Measurements from ENCODE around the gene DGKI. TPM values are rescaled to one million over a fixed set of nuclear protein-coding genes. Genes with fewer than 3 reads are reported as not detected.

DGKI gene
- total and polyA plus RNA-seq, 9 of the 15 experiments (the other 6 are each of a cell fraction or from before 2014, with no cell fraction given) = 0.11 to 0.54 (median 0.15) TPM; not detected in 5

DNA sequence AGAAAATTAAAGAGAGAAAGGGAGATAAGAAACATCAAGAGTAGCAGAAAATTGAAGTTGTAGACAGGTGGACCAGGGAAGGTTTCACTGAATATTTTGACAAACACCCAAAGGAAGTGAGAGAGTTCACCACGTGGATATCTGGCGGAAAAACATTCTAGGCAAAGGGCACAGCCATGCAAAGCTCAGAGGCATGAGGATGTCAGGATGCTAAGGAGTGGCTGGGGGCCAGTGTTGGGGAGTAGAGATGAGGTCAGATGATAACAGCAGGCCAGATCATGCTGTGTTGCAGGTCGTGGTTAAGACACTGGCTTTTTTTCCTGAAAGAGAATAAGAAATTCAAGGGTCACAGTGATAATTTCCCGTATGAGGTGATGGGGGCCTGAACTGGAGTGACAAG, 181.9 kb downstream of the DGKI start:
- in situ Hi-C loops (cut with MboI) = no loop called here
- TF ChIP-seq BCOR (IDR thresholded peaks at IDR 0.05) = no peak
- TF ChIP-seq ATF4 (CRISPR knock-in tag; IDR thresholded peaks at IDR 0.05) = no peak
- Histone ChIP-seq H3K9me1 (ENCODE audit: control insufficient read depth, insufficient read depth, low read length) (no peaks in the 10 kb centered on the region), H3K4me1 (replicated peaks in 1 of 2; ENCODE audit: control insufficient read depth in 2 of 2, insufficient read depth in 2 of 2, low read length in 2 of 2) (no peaks in the 10 kb centered on the region), H3K4me2 (ENCODE audit: insufficient read depth, low read length) (no peak overlapping the region), H2AFZ (ENCODE audit: low read depth, low read length) (no peak overlapping the region), H4K20me1 (replicated peaks; ENCODE audit: control insufficient read depth, insufficient read depth, low read length) (no peaks in the 10 kb centered on the region), H3K27me3 (ENCODE audit: control insufficient read depth in 2 of 2, insufficient read depth in 2 of 2, low read length in 2 of 2) (peaks cover 28 to 37% of the 10 kb centered on the region in 2 experiments; a peak in 4 of 5 replicates), H3K27ac (ENCODE audit: extremely low read depth, low read depth, low read length) (no peak overlapping the region), H3K36me3 (ENCODE audit: control insufficient read depth, insufficient read depth, low read length) (no peaks in the 10 kb centered on the region), H3K9ac (ENCODE audit: insufficient read depth in 1 of 2, low read depth in 2 of 2, low read length in 2 of 2) (no peak overlapping the region), H3K9me3 (replicated peaks; ENCODE audit: control insufficient read depth, insufficient read depth, low read depth, low read length) (no peaks in the 10 kb centered on the region), H3K4me3 (no peak overlapping the region), H3K79me2 (ENCODE audit: control insufficient read depth, insufficient read depth, low read length) (no peaks in the 10 kb centered on the region)
- CTCF ChIA-PET (ENCODE audit: low intra/inter-chr PET ratio) = no interaction called here
- no TSS peak for BruUV-seq (replicated peaks)
- FAIRE-seq (no peak), DNase-seq (ENCODE audit: extremely low read depth in 1 of 4, low spot score in 3 of 4) (peak in 1 of 4 experiments; percentile 7), ATAC-seq (peak; percentile 61)
- POLR2A ChIA-PET = no interaction called here
- intact Hi-C loops (cut with micrococcal nuclease) = no loop called here
- WGBS (ENCODE audit: insufficient coverage, low coverage, missing lambda C conversion rate) = 3% methylated on average over 4 of the region's 4 CpGs

- Histone ChIP-seq H3K79me2 (ENCODE audit: control insufficient read depth, insufficient read depth, low read length) (no peaks in the 10 kb centered on the region), H3K9ac (ENCODE audit: insufficient read depth in 1 of 2, low read depth in 2 of 2, low read length in 2 of 2) (no peak overlapping the region), H3K4me3 (no peak overlapping the region), H3K4me2 (ENCODE audit: insufficient read depth, low read length) (no peak overlapping the region), H3K36me3 (ENCODE audit: control insufficient read depth, insufficient read depth, low read length) (no peaks in the 10 kb centered on the region), H3K27ac (ENCODE audit: extremely low read depth, low read depth, low read length) (no peak overlapping the region), H3K9me1 (ENCODE audit: control insufficient read depth, insufficient read depth, low read length) (no peaks in the 10 kb centered on the region), H3K9me3 (replicated peaks; ENCODE audit: control insufficient read depth, insufficient read depth, low read depth, low read length) (no peaks in the 10 kb centered on the region), H2AFZ (ENCODE audit: low read depth, low read length) (no peak overlapping the region), H3K4me1 (replicated peaks in 1 of 2; ENCODE audit: control insufficient read depth in 2 of 2, insufficient read depth in 2 of 2, low read length in 2 of 2) (no peaks in the 10 kb centered on the region), H3K27me3 (ENCODE audit: control insufficient read depth in 2 of 2, insufficient read depth in 2 of 2, low read length in 2 of 2) (peaks cover 37 to 42% of the 10 kb centered on the region in 2 experiments; a peak in 4 of 5 replicates), H4K20me1 (replicated peaks; ENCODE audit: control insufficient read depth, insufficient read depth, low read length) (no peaks in the 10 kb centered on the region)
- TF ChIP-seq CBFA2T3 (IDR thresholded peaks at IDR 0.05) (no peak), CREB3L1 (IDR thresholded peaks at IDR 0.05; ENCODE audit: borderline replicate concordance, low read depth) (no peak), MEIS2 (IDR thresholded peaks at IDR 0.05; ENCODE audit: partially characterized antibody) (no peak), ZC3H4 (CRISPR knock-in tag; IDR thresholded peaks at IDR 0.05; ENCODE audit: borderline replicate concordance) (no peak)
- ChIA-PET POLR2A (interaction anchor here (0.6 to 1.4 kb wide), 2 partner anchors 9 to 28 kb away, joined by 3 to 5 read pairs; no protein-coding TSS in a partner anchor), CTCF (ENCODE audit: low intra/inter-chr PET ratio) (no interaction called here)
- 2% methylated on average over 3 of the region's 4 CpGs for WGBS (ENCODE audit: insufficient coverage, low coverage, missing lambda C conversion rate)
- ATAC-seq (no peak), FAIRE-seq (no peak), DNase-seq (ENCODE audit: extremely low read depth in 1 of 4, low spot score in 3 of 4) (no peak)
- intact Hi-C loops (cut with micrococcal nuclease) (no loop called here), in situ Hi-C loops (cut with MboI) (no loop called here)
- BruUV-seq (replicated peaks) = no TSS peak
Measured at GRCh38 chr7:137661634-137662033, 185.1 kb downstream of the DGKI start.
